GM23338 (cell line): ENCODE data around the gene CLOCK. TPM values are rescaled to one million over a fixed set of nuclear protein-coding genes. Genes with fewer than 3 reads are reported as not detected.

Source experiments
- ATAC-seq: fragments of 200-7000 bp; cut with Tn5 transposase; 3 replicates; pipeline ENCODE4 v1.9.1; 2020
- DNase-seq: peaks from one replicate; pipeline ENCODE4 v3.0.0-alpha.2; 2015; ENCODE audit warnings: low spot score
- H2AFZ ChIP-seq: fragments of 200-600 bp; sonication (generic); 2 replicates; pipeline ENCODE4 v1.8.0; 2016; ENCODE audit warnings: antibody characterized with exemption, mild to moderate bottlenecking, moderate library complexity
- H3F3A ChIP-seq: fragments of 200-600 bp; sonication (generic); replicated peaks from 2 replicates; pipeline ENCODE4 v1.8.0; 2017; ENCODE audit warnings: antibody characterized with exemption, mixed run types, low read depth
- H3K27ac ChIP-seq: fragments of 200-600 bp; sonication (generic); 2 replicates; pipeline ENCODE4 v1.6.1; 2016; ENCODE audit warnings: low read depth
- H3K27me3 ChIP-seq: fragments of 200-600 bp; sonication (generic); 2 replicates; pipeline ENCODE4 v1.8.0; 2016; ENCODE audit warnings: mild to moderate bottlenecking, mixed run types, moderate library complexity; ENCODE audit not compliant: insufficient read depth
- H3K36me3 ChIP-seq: fragments of 200-600 bp; sonication (generic); 2 replicates; pipeline ENCODE4 v1.8.0; 2016; ENCODE audit warnings: mild to moderate bottlenecking; ENCODE audit not compliant: insufficient read depth
- H3K4me1 ChIP-seq: fragments of 200-600 bp; sonication (generic); 2 replicates; pipeline ENCODE4 v1.8.0; 2016; ENCODE audit warnings: mild to moderate bottlenecking, moderate library complexity; ENCODE audit not compliant: insufficient read depth
- H3K4me2 ChIP-seq: fragments of 200-600 bp; sonication (generic); 2 replicates; pipeline ENCODE4 v1.7.1; 2017; ENCODE audit warnings: mixed run types
- H3K4me3 ChIP-seq: fragments of 200-600 bp; sonication (generic); 2 replicates; pipeline ENCODE4 v1.6.1; 2016; ENCODE audit warnings: mixed run types
- H3K79me2 ChIP-seq: fragments of 200-600 bp; sonication (generic); replicated peaks from 2 replicates; pipeline ENCODE4 v1.8.0; 2017; ENCODE audit warnings: mild to moderate bottlenecking; ENCODE audit not compliant: insufficient read depth
- H3K9me2 ChIP-seq: fragments of 200-600 bp; sonication (generic); 2 replicates; pipeline ENCODE4 v1.8.0; 2017; ENCODE audit not compliant: insufficient read depth
- H4K20me1 ChIP-seq: fragments of 200-600 bp; sonication (generic); replicated peaks from 2 replicates; pipeline ENCODE4 v1.8.0; 2017; ENCODE audit warnings: mild to moderate bottlenecking; ENCODE audit not compliant: insufficient read depth
- H3K27ac Mint-ChIP-seq: 2 replicates; pipeline ENCODE4 v1.8.0; 2020; ENCODE audit warnings: inconsistent platforms, mild to moderate bottlenecking, moderate library complexity, mixed read lengths
- H3K27me3 Mint-ChIP-seq: 3 replicates; pipeline ENCODE4 v1.8.0; 2022; ENCODE audit warnings: low read depth, mild to moderate bottlenecking, moderate library complexity, mixed read lengths, inconsistent platforms; ENCODE audit not compliant: insufficient read depth, poor library complexity
- H3K36me3 Mint-ChIP-seq: 3 replicates; pipeline ENCODE4 v1.8.0; 2021; ENCODE audit warnings: low read depth, mild to moderate bottlenecking, inconsistent platforms, moderate library complexity, mixed read lengths
- H3K4me1 Mint-ChIP-seq: 3 replicates; pipeline ENCODE4 v1.8.0; 2020; ENCODE audit warnings: mild to moderate bottlenecking, inconsistent platforms, mixed read lengths
- H3K4me3 Mint-ChIP-seq: 3 replicates; pipeline ENCODE4 v1.8.0; 2021; ENCODE audit warnings: moderate library complexity, mild to moderate bottlenecking, inconsistent platforms, mixed read lengths
- H3K9me3 Mint-ChIP-seq: 3 replicates; pipeline ENCODE4 v1.8.0; 2020; ENCODE audit warnings: moderate library complexity, mild to moderate bottlenecking, inconsistent platforms, mixed read lengths
- CREB1 ChIP-seq: fragments of 250-450 bp; sonication (Bioruptor Pico); IDR thresholded peaks from 2 replicates; pipeline ENCODE4 v1.5.0; 2020; ENCODE audit warnings: low read depth, mild to moderate bottlenecking, moderate library complexity
- EZH2 ChIP-seq: fragments of 200-600 bp; sonication (generic); IDR thresholded peaks from one replicate; pipeline ENCODE4 v1.8.0; 2017; ENCODE audit warnings: antibody characterized with exemption, mild to moderate bottlenecking, low read depth; ENCODE audit not compliant: unreplicated experiment
- EZH2phosphoT487 ChIP-seq: fragments of 200-600 bp; sonication (generic); IDR thresholded peaks from one replicate; pipeline ENCODE4 v1.8.1; 2018; ENCODE audit warnings: antibody characterized with exemption; ENCODE audit not compliant: unreplicated experiment
- JUNB ChIP-seq: IDR thresholded peaks from one replicate; pipeline ENCODE4 v1.6.1; 2016; ENCODE audit warnings: antibody characterized with exemption; ENCODE audit not compliant: unreplicated experiment
- NANOG ChIP-seq: IDR thresholded peaks from 2 replicates; pipeline ENCODE4 v1.6.1; 2016; ENCODE audit warnings: antibody characterized with exemption, borderline replicate concordance
- POLR2AphosphoS5 ChIP-seq: IDR thresholded peaks from 2 replicates; pipeline ENCODE4 v1.6.1; 2016; ENCODE audit warnings: antibody characterized with exemption, low read depth
- STAT1 ChIP-seq: IDR thresholded peaks from one replicate; pipeline ENCODE4 v1.6.1; 2016; ENCODE audit warnings: antibody characterized with exemption; ENCODE audit not compliant: unreplicated experiment
- ZNF114 ChIP-seq: fragments of 250-450 bp; sonication (Bioruptor Pico); IDR thresholded peaks from 2 replicates; pipeline ENCODE4 v1.5.0; 2020; ENCODE audit warnings: mild to moderate bottlenecking, moderate library complexity
- ZNF331 ChIP-seq: fragments of 250-450 bp; sonication (Bioruptor Pico); IDR thresholded peaks from 2 replicates; pipeline ENCODE4 v1.5.0; 2020; ENCODE audit warnings: low read depth, mild to moderate bottlenecking, moderate library complexity
- polyA plus RNA-seq: library from polyadenylated mRNA; unstranded; fragments of >200 nt; fragmentation: Nextera tagmentation; extraction: Ambion mirVana; gene quantifications from 2 replicates; pipeline ENCODE4 v1.2.1, GENCODE V29; 2016
- total RNA-seq: library from RNA; depleted of rRNA; stranded (reverse); fragments of >200 nt; shearing (Covaris generic); gene quantifications from 2 replicates; pipeline ENCODE4 v1.2.3, GENCODE V29; 2014
- TF ChIP-seq, protein P1 (sequence below): IDR thresholded peaks from 2 replicates; pipeline ENCODE4 v1.6.1; 2016; ENCODE audit warnings: antibody characterized with exemption
- TF ChIP-seq, protein P2 (sequence below): fragments of 250-450 bp; sonication (Bioruptor Pico); IDR thresholded peaks from 2 replicates; pipeline ENCODE4 v1.5.0; 2020; ENCODE audit warnings: mild to moderate bottlenecking, moderate library complexity
- TF ChIP-seq, protein P3 (sequence below), 2 experiments: fragments of 200-600 bp in 1 of 2; sonication (generic) in 1 of 2; conservative IDR thresholded peaks; 2 replicates each; pipeline versions ENCODE4 v1.5.1 to v1.6.1; 2016 to 2017; ENCODE audit warnings: antibody characterized with exemption in 2 of 2, low read depth in 2 of 2, mild to moderate bottlenecking in 2 of 2, moderate library complexity in 1 of 2
- TF ChIP-seq, protein P4 (sequence below): IDR thresholded peaks from one replicate; pipeline ENCODE4 v1.6.1; 2018; ENCODE audit warnings: antibody characterized with exemption; ENCODE audit not compliant: unreplicated experiment

CLOCK gene
- total and polyA plus RNA-seq, 2 experiments from 2014 or later: 17.1 to 28.8 TPM

DNA sequence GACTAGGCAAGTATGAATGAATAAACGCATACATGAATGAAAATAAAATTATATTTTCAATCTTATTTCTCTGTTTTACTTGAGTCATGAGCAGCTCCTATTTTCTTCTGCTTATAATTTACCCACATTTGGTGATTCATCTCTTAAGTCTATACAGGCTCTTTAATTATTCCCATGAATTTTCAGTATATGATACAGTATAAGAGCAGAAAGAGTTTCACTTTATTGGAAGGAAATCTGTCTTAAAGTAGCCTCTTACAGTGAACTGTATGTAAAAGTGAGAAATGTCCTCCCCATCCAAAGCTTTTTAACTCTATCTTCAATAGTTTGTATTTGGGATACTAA lies 100.2 kb downstream of the CLOCK start:
- H3K4me3 Mint-ChIP-seq: no peak overlapping the region
- Histone ChIP-seq H3K36me3 (peaks cover 37% of the 10 kb centered on the region), H2AFZ (no peak overlapping the region), H3K79me2 (no peaks in the 10 kb centered on the region), H4K20me1 (0 out of 2 replicates have a peak, but pooled peaks cover 3% of the 10 kb centered on the region), H3K27ac (no peak overlapping the region), H3K27me3 (no peaks in the 10 kb centered on the region), H3F3A (no peaks in the 10 kb centered on the region), H3K4me2 (no peak overlapping the region), H3K4me1 (no peaks in the 10 kb centered on the region), H3K4me3 (no peak overlapping the region), H3K9me2 (no peaks in the 10 kb centered on the region)
- H3K27me3 Mint-ChIP-seq: no peaks in the 10 kb centered on the region
- H3K9me3 Mint-ChIP-seq: no peaks in the 10 kb centered on the region
- H3K36me3 Mint-ChIP-seq: peaks cover 36% of the 10 kb centered on the region
- H3K27ac Mint-ChIP-seq: no peak overlapping the region
- TF ChIP-seq, protein P1, sequence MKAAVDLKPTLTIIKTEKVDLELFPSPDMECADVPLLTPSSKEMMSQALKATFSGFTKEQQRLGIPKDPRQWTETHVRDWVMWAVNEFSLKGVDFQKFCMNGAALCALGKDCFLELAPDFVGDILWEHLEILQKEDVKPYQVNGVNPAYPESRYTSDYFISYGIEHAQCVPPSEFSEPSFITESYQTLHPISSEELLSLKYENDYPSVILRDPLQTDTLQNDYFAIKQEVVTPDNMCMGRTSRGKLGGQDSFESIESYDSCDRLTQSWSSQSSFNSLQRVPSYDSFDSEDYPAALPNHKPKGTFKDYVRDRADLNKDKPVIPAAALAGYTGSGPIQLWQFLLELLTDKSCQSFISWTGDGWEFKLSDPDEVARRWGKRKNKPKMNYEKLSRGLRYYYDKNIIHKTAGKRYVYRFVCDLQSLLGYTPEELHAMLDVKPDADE: no peak
- TF ChIP-seq, protein P2, sequence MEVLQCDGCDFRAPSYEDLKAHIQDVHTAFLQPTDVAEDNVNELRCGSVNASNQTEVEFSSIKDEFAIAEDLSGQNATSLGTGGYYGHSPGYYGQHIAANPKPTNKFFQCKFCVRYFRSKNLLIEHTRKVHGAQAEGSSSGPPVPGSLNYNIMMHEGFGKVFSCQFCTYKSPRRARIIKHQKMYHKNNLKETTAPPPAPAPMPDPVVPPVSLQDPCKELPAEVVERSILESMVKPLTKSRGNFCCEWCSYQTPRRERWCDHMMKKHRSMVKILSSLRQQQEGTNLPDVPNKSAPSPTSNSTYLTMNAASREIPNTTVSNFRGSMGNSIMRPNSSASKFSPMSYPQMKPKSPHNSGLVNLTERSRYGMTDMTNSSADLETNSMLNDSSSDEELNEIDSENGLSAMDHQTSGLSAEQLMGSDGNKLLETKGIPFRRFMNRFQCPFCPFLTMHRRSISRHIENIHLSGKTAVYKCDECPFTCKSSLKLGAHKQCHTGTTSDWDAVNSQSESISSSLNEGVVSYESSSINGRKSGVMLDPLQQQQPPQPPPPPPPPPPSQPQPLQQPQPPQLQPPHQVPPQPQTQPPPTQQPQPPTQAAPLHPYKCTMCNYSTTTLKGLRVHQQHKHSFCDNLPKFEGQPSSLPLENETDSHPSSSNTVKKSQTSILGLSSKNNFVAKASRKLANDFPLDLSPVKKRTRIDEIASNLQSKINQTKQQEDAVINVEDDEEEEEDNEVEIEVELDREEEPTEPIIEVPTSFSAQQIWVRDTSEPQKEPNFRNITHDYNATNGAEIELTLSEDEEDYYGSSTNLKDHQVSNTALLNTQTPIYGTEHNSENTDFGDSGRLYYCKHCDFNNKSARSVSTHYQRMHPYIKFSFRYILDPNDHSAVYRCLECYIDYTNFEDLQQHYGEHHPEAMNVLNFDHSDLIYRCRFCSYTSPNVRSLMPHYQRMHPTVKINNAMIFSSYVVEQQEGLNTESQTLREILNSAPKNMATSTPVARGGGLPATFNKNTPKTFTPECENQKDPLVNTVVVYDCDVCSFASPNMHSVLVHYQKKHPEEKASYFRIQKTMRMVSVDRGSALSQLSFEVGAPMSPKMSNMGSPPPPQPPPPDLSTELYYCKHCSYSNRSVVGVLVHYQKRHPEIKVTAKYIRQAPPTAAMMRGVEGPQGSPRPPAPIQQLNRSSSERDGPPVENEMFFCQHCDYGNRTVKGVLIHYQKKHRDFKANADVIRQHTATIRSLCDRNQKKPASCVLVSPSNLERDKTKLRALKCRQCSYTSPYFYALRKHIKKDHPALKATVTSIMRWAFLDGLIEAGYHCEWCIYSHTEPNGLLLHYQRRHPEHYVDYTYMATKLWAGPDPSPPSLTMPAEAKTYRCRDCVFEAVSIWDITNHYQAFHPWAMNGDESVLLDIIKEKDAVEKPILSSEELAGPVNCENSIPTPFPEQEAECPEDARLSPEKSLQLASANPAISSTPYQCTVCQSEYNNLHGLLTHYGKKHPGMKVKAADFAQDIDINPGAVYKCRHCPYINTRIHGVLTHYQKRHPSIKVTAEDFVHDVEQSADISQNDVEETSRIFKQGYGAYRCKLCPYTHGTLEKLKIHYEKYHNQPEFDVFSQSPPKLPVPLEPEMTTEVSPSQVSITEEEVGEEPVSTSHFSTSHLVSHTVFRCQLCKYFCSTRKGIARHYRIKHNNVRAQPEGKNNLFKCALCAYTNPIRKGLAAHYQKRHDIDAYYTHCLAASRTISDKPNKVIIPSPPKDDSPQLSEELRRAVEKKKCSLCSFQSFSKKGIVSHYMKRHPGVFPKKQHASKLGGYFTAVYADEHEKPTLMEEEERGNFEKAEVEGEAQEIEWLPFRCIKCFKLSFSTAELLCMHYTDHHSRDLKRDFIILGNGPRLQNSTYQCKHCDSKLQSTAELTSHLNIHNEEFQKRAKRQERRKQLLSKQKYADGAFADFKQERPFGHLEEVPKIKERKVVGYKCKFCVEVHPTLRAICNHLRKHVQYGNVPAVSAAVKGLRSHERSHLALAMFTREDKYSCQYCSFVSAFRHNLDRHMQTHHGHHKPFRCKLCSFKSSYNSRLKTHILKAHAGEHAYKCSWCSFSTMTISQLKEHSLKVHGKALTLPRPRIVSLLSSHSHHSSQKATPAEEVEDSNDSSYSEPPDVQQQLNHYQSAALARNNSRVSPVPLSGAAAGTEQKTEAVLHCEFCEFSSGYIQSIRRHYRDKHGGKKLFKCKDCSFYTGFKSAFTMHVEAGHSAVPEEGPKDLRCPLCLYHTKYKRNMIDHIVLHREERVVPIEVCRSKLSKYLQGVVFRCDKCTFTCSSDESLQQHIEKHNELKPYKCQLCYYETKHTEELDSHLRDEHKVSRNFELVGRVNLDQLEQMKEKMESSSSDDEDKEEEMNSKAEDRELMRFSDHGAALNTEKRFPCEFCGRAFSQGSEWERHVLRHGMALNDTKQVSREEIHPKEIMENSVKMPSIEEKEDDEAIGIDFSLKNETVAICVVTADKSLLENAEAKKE (CRISPR knock-in tag): no peak
- TF ChIP-seq EZH2 (no peak), ZNF114 (CRISPR knock-in tag) (no peak), NANOG (no peak), ZNF331 (CRISPR knock-in tag) (no peak), STAT1 (no peak), EZH2phosphoT487 (no peak), CREB1 (CRISPR knock-in tag) (no peak), POLR2AphosphoS5 (no peak), JUNB (no peak)
- TF ChIP-seq, protein P3, sequence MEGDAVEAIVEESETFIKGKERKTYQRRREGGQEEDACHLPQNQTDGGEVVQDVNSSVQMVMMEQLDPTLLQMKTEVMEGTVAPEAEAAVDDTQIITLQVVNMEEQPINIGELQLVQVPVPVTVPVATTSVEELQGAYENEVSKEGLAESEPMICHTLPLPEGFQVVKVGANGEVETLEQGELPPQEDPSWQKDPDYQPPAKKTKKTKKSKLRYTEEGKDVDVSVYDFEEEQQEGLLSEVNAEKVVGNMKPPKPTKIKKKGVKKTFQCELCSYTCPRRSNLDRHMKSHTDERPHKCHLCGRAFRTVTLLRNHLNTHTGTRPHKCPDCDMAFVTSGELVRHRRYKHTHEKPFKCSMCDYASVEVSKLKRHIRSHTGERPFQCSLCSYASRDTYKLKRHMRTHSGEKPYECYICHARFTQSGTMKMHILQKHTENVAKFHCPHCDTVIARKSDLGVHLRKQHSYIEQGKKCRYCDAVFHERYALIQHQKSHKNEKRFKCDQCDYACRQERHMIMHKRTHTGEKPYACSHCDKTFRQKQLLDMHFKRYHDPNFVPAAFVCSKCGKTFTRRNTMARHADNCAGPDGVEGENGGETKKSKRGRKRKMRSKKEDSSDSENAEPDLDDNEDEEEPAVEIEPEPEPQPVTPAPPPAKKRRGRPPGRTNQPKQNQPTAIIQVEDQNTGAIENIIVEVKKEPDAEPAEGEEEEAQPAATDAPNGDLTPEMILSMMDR (conservative IDR thresholded peaks at IDR 0.05; ENCODE audit: low read depth in 2 of 2): no peak
- TF ChIP-seq, protein P4, sequence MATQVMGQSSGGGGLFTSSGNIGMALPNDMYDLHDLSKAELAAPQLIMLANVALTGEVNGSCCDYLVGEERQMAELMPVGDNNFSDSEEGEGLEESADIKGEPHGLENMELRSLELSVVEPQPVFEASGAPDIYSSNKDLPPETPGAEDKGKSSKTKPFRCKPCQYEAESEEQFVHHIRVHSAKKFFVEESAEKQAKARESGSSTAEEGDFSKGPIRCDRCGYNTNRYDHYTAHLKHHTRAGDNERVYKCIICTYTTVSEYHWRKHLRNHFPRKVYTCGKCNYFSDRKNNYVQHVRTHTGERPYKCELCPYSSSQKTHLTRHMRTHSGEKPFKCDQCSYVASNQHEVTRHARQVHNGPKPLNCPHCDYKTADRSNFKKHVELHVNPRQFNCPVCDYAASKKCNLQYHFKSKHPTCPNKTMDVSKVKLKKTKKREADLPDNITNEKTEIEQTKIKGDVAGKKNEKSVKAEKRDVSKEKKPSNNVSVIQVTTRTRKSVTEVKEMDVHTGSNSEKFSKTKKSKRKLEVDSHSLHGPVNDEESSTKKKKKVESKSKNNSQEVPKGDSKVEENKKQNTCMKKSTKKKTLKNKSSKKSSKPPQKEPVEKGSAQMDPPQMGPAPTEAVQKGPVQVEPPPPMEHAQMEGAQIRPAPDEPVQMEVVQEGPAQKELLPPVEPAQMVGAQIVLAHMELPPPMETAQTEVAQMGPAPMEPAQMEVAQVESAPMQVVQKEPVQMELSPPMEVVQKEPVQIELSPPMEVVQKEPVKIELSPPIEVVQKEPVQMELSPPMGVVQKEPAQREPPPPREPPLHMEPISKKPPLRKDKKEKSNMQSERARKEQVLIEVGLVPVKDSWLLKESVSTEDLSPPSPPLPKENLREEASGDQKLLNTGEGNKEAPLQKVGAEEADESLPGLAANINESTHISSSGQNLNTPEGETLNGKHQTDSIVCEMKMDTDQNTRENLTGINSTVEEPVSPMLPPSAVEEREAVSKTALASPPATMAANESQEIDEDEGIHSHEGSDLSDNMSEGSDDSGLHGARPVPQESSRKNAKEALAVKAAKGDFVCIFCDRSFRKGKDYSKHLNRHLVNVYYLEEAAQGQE: no peak
- no peaks in the 10 kb centered on the region for H3K4me1 Mint-ChIP-seq
- no peak for ATAC-seq
- no peak for DNase-seq
